ENCODE results near the gene IFITM1.

DNA sequence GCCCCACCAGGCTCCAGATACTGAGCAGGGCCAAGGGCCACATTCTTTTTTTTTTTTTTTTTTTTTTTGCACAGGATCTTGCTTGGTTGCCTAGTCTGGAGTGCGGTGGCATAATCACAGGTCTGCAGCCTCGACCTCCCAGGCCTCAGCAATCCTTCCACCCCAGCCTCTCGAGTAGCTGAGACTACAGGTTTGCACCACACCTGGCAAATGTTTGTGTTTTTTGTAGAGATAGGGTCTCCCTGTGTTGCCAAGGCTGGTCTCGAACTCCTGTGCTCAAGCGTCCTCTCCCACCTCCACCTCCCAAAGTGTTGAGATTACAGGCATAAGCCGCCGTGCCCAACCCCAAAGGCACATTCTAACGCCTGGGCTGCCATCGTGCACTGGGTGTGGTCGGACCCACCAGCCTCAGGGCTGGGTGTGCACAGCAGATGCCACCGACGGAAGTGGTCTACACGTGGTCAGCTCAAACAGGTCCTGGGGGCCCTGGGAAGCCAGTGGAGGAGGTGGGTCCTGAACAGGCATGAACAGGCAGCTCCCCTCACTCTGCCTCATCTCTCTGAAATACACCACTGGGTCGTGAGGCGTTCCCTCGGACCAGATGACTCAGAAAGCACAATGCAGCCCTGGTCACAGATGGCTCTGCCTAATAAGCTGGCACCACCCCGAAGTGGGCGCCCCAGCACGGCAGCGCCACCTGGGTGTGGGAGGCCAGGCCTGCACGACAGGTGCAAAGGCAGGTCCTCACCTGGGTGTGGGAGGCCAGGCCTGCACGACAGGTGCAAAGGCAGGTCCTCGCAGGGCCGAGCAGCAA is 50.3 kb downstream of the IFITM1 start:
- TF ChIP-seq POU5F1 (IDR thresholded peaks at IDR 0.05; ENCODE audit: low read depth, low read length), result no peak
- TF ChIP-seq ATF2 (IDR thresholded peaks at IDR 0.05; ENCODE audit: low read length), result no peak
- peak; percentile 49; the same call in 1 of the 2 replicates for TF ChIP-seq TAF1 (IDR thresholded peaks at IDR 0.05; ENCODE audit: low read depth, low read length)
- TF ChIP-seq, protein P1, sequence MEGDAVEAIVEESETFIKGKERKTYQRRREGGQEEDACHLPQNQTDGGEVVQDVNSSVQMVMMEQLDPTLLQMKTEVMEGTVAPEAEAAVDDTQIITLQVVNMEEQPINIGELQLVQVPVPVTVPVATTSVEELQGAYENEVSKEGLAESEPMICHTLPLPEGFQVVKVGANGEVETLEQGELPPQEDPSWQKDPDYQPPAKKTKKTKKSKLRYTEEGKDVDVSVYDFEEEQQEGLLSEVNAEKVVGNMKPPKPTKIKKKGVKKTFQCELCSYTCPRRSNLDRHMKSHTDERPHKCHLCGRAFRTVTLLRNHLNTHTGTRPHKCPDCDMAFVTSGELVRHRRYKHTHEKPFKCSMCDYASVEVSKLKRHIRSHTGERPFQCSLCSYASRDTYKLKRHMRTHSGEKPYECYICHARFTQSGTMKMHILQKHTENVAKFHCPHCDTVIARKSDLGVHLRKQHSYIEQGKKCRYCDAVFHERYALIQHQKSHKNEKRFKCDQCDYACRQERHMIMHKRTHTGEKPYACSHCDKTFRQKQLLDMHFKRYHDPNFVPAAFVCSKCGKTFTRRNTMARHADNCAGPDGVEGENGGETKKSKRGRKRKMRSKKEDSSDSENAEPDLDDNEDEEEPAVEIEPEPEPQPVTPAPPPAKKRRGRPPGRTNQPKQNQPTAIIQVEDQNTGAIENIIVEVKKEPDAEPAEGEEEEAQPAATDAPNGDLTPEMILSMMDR (IDR thresholded peaks at IDR 0.05; ENCODE audit: control extremely low read depth in 1 of 3, insufficient read depth in 1 of 3, low read depth in 1 of 3, low read length in 3 of 3), result peak in 2 of 3 experiments; percentile 86 to 93; a peak in 3 of 4 replicates
- no peak for TF ChIP-seq SRF (IDR thresholded peaks at IDR 0.05; ENCODE audit: low read depth, low read length)
- 0 out of 2 replicates have a peak, but pooled peaks have one; percentile 35 for TF ChIP-seq YY1 (IDR thresholded peaks at IDR 0.05; ENCODE audit: low read depth, low read length)
- no peak for TF ChIP-seq PHF8 (conservative IDR thresholded peaks at IDR 0.05; ENCODE audit: low read depth, low read length)
- TF ChIP-seq POLR2AphosphoS5 (IDR thresholded peaks at IDR 0.05; ENCODE audit: low read depth, low read length), result no peak
- no peak for TF ChIP-seq MAFK (IDR thresholded peaks at IDR 0.05; ENCODE audit: low read depth, low read length)
- no peak for TF ChIP-seq JUN (IDR thresholded peaks at IDR 0.05; ENCODE audit: low read depth, low read length)
- TF ChIP-seq POLR2A (IDR thresholded peaks at IDR 0.05; ENCODE audit: control extremely low read depth in 1 of 2, low read depth in 2 of 2, low read length in 2 of 2), result no peak; a peak in 1 of 3 replicates
